D341Med (cell line): ENCODE results near the gene MEIOC.
A peak's percentile ranks its signal among the peaks of the same experiment; 100 is the strongest.

Experiments
- DNase-seq: peaks from one replicate; pipeline ENCODE4 v3.0.0; 2012; ENCODE audit warnings: low spot score

MEIOC gene

GRCh38 chr17:44708401-44709263, 52.4 kb downstream of the MEIOC start, which contains the start of gene DBF4B:
DBF4B (plus strand) TSS chr17:44708665; CDS start chr17:44708821, 156 bp downstream.
- DNase-seq = peak; percentile 92

- DNase-seq = no peak
Observed at GRCh38 chr17:44719444-44719843, 63.2 kb downstream of the MEIOC start.

GRCh38 chr17:44722254-44722653, 66.0 kb downstream of the MEIOC start:
- DNase-seq = no peak
